GM21367 (cell line): ENCODE data around the gene CEP63.
"Not testable (repeated sequence)": the region's sequence is repeated elsewhere in the genome, so short reads cannot be mapped to it uniquely, and the experiment has no call there.

ENCODE experiments used
- ATAC-seq: cut with Tn5 transposase; IDR thresholded peaks from one replicate; pipeline ENCODE4 v1.9.1; 2021; ENCODE audit not compliant: unreplicated experiment

Gene CEP63

DNA sequence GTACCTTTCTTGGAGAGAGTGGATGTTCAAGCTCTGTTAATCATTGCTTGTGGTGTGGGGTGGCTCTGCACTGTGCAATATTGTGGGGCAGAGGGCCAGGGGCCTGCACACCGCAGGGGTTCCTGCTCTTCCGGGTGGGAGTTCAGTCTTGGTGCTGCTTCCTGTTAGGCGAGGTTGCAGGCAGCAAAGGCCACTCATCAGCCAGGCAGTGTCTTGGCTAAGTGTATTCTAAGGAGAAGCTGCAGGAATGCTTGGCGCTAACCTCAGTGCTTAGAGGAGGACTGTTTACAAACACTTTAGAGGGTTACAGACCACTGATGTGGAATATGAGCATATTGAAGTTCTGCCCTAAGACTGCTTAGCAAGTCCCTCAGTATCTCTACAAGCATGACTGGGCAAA is 81.7 kb downstream of the CEP63 start:
- ATAC-seq = no peak

DNA sequence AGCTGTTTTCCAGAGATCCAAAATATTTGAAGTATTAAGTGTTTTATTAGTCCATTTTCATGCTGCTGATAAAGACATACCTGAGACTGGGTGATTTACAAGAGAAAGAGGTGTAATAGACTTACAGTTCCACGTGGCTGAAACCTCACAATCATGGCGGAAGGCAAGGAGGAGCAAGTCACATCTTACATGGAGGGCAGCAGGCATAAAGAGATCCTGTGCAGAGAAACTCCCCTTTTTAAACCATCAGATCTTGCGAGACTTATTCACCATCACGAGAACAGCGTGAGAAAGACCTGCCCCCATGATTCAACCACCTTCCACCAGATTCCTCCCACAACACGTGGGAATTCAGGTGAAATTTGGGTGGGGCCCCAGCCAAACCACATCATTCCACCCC is 82.9 kb downstream of the CEP63 start:
- ATAC-seq = no peak

DNA sequence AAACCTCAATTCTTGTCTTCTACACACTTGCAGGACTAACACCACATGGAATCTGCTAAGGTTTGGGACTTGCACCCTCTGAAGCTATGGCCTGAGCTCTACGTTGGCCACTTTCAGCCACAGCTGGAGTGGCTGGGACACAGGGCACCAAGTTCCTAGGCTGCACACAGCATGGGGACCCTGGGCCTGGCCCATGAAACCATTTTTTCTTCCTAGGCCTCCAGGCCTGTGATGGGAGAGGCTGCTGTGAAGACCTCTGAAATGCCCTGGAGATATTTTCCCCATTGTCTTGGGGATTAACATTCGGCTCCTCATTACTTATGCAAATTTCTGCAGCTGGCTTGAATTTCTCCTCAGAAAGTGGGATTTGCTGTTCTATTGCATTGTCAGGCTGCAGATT is 84.0 kb downstream of the CEP63 start:
- not testable (repeated sequence) for ATAC-seq

DNA sequence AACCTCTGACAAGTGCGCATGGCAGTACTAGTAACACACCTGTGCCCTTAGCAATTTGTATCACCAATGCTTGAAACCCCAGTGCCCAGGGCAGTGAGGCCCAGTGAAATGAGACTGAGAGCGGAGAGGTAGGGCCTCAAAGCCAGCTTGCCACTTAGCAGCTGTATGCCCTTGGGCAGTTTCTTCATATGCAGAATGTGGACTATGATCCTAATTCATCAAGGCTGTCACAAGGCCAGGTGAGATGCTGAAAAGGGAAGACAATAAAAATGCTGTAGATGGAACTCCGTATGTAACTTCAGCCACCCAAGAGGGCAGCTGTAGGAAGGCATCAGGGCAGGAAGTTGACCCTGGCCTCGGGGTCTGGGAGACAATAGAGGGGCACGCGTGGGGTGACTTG is 90.6 kb downstream of the CEP63 start:
- no peak for ATAC-seq

DNA sequence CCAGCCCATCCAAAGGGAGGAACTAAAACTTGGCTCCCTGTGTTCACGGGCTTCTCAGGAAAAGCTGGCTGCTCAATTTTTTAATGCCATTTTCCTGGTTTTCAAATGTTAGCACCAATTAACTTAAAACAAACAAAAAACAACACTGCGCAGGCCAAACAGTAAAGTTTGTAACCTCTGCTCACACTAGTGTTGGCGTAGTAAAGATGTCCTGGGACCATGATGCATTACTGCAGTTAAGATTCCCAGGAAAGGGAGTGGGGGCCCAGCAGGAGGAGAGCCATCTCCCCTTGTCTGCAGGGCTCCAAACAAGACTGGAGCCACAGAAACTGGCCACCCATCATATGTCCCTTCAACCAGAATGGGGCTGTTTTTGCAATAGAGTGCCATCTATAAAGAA is 91.0 kb downstream of the CEP63 start:
- ATAC-seq = no peak

DNA sequence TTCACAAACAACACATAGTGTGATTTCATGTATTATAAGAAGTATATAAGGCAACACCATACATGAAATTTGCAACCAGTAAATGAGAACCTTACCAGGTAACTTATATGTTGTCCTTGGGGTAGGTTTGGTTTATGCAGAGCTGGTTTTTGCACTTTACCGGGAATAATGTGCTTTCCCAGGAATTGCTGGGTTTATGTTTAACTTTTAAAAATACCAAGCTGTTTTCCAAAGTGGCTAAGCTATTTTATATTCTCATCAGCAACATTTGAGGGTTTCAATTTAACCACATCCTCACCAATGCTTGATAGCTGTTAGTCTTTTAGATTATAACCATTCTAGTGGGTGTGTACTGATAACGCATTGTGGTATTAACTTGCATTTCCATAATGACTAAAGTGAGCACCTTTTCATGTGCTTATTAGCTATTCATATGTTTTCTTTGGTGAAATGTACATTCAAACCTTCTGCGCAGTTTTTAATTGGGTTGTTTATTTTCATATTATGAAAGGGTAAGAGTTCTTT is 93.3 kb downstream of the CEP63 start:
- ATAC-seq = no peak

DNA sequence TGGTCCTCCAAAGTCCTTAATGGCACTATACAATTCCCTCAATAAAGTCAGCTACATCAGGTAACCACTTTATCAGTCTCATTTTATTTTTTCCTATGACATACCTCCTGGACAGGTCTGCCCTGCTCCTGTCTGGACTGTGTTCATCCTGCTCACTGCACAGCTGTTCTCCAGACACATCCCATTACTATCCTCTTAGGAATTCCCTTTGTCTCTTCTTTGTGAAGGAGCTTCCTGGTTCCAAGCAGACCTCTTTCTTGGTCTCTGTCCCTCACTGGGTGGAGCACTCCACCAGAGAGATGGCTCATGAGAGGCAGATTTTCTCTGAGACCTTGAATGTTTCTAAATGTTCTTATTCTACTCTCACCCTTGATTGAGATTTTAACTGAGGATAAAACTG is 104.9 kb downstream of the CEP63 start:
- ATAC-seq = no peak

DNA sequence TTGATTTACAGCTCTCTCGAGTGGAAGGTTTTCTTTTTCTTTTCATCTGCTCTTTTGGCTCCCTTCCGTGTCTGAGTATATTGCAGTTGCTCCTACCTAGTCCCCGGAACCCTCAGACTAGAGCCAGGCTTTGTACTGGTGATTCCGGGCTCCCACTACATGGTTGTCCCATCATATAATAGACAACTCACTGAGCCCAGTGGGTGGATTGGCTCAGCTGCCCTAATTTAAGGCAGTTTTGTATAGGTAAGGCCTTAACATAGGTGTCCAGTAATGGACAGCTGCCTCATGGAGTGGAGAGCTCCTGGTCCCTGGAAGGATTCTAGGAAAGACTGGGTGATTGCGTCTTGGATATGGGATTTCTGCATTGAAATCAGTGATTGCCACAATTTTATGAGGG is 106.9 kb downstream of the CEP63 start:
- ATAC-seq = no peak

DNA sequence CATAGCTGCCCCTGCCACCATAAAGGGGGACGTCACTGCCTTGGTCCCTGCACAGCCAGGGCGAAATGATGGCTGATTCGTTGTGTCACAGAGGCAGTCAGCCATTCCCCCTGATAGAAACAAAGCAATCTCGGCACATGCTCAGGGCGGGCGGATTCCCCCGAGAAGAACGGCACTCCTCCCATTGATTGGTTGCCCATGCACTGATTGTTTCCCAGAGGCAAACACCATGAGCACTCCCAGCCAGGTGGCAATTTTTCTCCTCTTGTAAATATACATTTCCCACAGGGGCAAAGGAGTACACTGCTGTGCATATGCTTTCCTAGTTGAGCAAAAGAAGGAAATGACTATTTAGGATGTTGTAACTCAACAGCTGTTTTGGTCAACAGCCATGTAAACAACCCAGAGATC is 108.5 kb downstream of the CEP63 start:
- ATAC-seq = no peak

DNA sequence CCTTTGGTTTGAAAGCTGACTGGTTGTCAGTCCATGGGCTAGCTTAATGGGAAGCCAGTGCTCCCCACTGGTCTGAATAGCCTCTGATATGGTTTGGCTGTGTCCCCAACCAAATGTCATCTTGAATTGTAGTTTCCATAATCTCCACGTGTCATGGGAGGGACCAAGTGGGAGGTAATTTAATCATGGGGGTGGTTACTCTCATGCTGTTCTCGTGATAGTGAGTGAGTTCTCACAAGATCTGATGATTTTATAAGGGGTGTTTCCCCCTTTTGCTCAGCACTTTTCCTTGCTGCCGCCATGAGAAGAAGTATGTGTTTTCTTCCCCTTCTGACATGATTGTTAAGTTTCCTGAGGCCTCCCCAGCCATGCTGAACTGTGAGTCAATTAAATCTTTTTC is 109.1 kb downstream of the CEP63 start:
- not testable (repeated sequence) for ATAC-seq

DNA sequence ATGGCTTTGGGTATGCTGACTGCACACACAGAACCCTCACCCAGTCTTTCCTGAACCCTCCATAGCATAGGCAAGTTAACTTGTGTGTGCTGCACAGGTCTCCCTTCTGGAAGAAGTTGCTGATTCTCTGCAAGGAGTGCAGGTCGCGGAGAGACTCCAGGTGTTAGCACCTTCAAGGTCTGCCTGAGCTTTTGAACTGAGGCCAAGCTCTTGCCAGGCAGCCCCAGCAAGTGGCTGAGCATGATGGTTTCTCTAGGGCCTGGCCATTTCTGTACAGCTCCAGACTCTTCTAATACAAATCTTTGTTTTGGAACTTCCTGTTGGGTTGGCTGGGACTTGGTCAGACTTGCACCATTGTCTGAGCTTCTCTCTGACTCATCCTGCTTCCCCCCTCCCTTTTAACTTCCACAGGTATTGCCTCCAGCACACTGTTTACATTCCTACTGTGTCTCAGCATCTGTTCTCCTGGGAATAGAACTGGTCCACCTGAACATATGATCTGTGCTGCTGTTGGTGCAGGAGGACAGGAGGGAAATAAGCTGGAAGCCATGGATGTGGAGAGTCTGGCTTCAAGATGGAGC is 111.6 kb downstream of the CEP63 start:
- no peak for ATAC-seq

DNA sequence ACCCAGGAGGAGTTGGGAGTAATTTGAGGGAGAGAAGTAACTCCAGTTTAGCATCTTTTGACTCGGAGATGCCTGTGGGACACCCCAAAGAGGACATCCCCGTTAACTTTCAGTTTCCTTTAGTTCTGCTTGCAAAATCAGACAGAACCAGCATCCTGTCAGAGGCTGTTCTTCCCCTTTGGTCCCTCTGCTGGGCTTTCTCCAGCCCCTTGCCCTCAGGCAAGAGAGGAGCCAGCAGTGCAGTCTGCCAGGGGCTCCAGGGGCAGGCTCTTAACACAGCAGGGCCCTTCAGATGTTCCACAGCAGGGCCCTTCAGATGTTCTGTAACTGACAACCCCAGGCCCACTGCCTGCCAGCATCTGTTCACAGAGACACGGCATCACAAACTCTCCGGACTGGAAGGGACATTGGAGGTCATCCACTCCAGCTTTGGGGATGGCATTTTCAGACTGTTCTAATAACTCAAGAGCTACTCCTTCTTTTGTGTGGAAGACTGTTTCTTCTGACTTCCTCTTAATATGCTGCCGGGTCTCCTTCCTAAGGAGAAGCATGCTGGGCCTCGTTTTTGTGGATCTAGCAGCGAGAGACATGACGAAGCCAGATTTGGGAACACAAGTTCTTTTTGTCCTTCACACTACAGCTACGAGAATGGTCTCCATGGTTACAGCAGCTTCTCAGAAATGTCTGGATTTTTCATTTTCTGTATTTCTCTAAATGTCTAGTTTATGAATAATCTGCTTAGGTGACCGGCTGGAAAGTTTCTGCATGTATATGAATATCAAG is 113.1 kb downstream of the CEP63 start:
- ATAC-seq = no peak

DNA sequence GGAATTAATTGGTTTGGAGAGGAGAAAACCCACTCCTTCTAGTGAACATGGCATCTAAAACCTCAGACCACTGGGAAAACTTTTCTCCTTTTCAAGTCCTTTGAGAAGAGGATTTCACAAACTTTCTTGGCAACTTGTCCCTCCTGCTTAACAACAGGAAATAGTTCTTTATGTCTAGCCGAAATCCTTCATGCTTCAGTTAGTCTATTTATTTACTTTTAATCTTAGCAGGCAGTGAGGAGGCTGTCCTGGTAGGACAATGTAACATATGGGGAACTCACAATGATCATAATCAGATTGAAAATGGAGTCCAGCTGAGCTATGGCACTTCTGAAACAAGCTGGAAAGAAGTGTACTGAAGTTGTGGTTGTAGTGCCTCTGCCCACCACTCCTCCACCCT is 114.3 kb downstream of the CEP63 start:
- ATAC-seq = no peak

DNA sequence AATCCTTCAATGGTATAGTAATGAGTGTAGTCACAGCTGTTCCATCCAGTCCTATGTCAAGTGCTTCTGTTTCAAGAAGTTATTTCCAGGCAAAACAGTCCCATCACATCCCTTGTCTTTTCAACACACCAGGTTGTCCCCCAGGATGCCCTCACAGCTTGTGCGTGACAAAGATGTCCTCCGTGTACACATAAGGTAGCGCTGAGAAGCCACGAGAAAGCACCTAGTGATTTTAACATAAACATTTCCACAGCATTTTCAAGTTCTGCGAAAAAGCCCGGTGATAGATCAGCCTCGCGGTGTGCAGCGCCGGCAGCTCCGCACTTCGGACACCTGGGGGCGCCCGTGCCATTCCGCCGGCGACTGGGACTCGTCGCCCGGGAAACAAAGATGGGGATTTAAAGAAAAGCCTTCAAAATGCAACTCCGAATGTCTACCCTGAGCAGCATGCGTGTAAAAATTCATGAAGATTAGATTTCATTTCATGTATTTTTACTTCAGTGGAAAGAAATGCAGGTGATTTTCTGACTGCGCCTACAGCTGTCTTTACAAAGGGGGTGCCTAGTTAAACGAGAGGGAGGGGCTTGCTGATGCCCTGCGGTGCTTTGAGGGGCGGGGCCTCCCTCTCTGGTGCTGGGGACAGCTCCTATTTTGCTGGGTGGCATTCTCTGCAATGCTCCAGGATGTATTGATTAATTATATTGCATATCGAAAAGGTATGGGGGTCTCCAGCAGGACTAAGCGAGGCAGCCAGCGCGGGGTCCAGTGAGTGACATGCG is 115.0 kb downstream of the CEP63 start:
- ATAC-seq = peak; percentile 67

DNA sequence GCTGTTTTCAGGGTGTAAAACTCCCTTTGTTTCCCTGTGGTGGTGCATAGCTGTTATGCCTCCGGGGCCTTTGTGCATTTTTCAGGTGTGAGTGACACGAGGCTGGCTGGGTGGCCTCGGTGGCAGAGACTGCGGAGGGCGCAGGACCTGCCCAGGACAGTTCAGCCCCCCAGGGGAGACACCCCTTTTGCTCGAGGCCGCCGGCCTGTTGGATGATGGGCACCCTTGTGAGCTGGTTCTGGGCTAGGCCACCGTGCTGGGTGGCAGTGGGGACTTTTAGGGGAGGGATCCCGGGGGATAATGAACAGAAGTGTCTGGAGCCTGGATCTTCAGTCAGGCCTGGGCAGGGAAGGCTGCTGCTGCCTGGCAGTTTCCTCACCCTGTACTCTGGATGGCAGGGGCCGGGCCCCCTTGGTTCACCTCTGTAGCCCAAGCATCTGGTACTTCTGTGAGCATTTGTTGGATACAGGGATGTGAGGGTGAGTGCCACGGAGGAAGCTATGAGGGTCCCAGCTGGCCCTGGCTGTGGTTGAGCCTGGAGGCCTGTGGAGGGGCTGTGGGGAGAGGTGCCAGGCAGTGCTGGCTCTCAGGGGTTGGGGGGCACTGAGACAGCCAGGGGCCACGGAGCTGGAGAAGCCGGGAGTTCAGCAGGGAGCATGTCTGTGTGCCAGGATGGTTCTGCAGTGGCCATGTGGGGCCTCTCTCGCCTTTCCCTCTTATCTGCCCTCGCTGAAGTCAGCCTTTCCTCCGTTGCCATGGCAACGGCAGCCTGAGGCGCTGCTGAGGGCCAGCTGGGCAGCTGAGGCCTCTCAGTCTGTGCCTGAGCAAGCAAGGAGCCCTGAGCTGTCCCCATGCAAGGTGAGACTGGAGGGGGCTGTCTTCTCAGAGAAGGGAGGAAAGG is 115.9 kb downstream of the CEP63 start:
- ATAC-seq = no peak

DNA sequence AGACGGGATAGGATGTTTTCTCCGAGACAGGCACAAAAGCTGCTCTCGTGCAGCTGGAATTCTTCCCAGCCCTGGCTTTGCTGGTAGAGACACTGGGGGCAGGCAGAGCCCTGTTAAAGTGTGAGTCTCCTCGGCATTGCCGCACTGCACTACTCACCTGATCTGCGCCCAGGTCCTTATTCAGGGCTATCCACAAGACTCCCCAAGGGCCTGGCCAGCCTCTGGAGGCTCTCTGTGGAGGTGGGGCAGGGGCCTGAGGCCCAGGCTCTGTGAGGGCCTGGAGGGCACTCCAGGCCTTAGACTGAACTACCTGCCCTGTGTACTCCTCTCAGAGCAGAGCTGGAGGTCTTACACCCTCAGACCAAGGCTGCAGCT is 116.6 kb downstream of the CEP63 start:
- no peak for ATAC-seq

DNA sequence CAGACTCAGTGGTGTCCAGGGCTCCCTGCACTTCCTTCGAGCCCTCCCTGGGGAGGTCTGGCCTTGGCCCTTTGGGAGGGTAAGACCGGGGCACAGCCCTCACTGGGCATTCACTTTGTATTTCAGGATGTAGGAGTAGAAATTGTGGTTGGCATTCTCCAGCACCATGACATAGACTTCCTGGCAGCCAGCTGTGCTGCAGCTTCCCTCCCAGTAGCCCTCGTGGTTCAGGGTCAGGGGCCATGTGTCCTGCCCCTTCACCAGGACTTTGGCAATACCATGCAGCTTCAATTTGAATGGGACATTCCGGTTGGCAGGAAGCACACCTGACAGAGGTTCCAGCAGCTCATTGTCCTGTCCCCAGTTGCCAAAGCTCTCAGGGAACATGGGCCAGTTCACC is 117.6 kb downstream of the CEP63 start:
- ATAC-seq = no peak

DNA sequence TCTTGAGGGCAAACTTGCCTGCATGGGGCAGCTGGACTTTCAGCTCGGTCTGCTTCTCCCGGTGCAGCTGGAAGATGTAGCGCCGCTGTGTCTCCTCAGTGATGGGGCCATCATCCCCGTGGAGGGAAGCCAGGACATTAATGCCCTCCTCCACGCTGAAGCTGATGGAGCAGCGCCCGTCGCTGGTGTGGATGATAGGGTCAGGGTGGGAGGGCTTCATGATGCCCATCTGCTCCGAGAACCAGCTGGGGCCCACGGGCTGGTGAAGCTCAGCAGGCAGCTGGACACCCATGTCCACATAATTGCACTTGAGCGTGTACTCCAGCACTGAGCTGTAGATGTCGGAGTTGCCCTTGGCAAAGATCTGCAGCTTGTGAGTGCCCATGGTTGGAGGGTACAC is 118.1 kb downstream of the CEP63 start:
- no peak for ATAC-seq

DNA sequence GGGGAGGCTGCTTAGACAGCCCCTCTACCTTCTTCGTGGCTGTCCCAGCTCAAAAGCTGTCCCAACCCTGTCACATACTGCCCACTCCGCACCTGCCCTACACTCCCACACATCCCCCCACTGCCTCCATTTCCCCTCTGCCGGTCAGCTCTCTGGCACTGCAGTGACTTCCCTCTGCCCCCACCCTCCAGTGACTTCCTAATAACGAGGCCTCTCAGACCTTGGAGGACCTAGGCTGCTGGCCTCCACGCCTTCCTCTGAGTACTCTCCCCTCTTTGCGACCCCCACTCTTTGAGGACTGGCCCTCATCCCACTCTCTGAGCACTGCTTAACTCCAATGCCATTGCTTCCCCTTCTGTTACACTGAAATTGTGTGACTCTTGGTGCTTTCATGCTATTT is 119.7 kb downstream of the CEP63 start:
- ATAC-seq = no peak

DNA sequence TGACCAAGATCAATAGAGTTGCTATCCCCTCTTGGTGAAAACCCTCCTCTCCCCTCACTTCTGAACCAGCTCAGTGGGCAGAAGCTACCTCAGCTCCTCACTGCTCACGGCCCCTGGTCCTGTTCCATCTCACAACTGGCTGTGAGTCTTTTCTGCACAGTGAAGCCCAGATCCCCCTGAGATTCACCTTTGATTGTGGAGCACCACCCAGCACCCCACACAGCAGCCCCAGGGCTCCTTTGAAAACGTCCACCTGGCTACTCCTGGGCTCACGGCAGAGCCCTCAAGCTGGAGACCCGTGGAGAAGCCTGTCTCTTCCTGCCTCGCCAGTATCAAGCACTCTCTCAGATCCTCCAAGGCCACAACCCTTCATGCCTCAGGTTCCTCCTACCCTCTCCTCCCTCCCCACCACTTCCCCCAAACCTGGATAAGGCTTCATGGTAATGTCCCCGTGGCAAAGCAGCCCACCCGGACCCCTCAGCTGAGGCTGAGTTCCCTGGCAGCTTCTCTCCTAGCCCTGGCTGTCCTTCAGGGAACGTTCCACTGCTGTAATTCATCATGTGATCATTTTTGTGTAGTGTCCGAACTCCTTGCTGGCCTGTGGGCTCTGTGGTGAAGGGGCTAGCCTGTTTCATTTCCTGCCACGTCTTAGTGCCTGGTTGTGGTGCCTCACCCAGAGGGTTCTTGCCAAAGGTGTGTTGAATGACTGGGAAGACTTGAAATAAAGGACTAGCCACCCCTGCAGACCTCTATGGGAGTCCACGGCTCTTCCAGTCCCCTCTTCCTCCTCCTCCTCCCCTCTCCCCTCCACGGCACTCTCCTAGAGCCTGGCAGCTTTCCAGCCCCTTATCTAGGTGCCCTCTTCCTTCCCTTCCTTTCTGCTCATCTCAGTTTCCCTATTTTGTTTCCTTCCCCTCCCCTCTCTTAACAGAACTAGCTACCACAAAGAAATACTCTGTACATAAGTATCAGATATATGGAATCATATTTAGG is 120.5 kb downstream of the CEP63 start:
- ATAC-seq = no peak
